ENCODE data around the gene SLC22A13.
"Not testable (repeated sequence)": the region's sequence is repeated elsewhere in the genome, so short reads cannot be mapped to it uniquely, and the experiment has no call there.

The SLC22A13 gene

DNA sequence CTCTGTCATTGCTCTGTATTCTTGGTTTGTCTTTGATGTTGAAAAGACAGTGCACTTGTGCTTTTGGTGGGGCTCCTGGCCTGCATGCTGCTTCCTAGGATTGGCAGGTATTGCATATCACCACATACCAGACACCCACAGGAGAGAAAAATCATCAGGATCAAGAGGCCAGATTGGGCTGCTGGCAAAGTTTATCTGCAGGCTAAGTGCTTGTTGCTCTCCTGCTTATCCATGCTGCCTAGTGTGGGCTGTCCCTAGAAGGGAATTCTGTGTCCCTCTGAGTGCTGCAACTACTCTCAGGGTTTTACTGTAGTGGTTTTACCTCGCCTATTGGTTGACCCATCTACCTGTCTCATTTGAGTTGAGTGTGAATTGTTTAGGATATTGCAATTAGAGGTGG is 833 bp upstream of the SLC22A13 start:
- no peak for DNase-seq (ENCODE audit: low spot score)

DNA sequence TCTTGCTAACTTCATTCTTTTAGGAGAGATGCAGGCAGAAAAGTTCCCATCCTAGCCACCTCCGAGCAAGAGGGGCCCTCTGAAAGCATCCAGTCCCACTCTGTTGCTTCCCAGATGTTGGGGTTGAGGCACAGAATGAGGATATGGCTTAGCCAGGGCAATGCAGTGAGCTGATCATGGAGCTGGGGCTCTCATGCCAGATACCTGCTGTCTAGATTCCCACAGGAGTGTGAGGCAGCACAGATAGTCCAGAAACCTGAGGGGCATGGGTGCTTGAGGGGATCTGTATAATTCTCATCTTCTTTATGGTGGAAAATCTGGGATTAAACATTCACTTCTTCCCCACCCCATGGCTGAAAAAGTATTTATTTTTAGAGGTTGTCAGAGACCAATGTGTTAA is 1.2 kb downstream of the SLC22A13 start:
- DNase-seq (ENCODE audit: low spot score) = no peak

DNA sequence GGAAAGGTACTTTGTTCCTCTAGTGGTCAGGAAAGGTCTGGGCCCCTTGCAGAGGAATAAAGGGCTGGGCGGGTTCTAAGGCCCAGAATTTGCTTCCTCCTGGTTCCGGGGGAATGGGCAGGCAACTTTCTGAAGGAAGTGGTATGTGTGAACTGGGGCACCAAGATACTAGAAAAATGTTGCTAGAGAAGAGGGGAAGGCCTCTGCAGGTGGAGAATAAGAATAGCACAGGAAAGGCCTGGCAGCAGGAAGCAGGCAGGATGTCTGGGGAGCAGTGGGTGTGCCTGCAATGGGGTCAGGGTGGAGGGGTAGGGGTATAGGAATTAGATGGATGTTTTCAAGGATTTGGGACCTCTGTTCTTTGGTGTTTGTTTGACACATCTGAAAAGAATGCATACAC is 2.0 kb downstream of the SLC22A13 start:
- DNase-seq (ENCODE audit: low spot score) = no peak

DNA sequence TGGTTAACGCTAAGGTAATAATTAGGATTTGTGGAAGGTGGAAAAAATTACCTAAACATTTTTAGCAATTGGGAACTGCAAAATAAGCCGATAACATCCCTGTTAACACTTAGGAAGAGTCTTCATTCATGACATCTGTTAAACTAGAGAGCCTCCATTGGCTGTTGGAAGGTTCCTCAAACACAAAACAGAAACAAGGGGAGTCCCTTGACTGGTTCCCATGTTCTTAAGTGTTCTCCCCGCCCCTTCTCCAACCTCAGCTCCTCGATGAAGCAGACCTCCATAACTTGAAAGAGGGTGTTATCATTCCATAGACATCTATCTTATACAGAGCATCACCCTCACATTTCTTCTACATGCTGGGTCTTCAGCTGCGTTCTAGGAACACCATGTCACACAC is 2.5 kb downstream of the SLC22A13 start:
- no peak for DNase-seq (ENCODE audit: low spot score)

DNA sequence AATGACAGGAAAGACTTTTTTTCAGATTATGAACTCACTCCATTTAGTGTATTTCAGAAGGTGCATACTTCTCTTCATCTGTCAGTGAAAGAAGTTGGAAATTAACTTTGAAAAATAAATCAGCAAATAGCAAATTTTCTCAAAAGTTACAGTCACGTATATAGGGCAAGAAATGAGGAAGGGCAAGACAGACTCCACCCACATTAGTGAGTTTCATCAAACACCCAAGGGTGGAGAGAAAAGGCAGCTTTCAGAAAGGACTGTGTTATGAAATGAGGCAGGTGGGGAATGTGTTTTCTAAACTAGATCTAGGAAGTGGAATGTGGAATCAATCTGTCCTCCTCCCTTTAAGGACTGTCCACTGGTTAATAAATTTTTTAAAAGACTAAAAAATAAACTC is 2.9 kb downstream of the SLC22A13 start:
- DNase-seq (ENCODE audit: low spot score) = no peak

DNA sequence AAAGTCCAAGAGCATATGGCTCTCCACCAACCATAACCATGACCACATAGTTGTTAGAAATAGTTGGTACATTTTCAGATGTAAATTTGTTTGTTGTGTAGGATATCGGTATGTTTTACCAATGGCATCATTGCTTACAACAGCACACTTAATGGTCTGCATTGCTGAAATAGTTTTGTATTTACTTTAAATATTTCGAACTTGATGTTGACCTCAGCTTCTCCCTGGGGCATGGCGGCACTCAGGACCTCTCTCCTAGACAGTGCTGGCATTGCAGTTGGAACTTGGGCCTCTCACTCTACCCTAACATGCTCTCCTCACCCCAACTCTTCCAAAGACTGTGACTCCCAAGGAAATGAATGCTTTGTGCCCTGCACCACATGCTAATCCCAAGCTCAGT is 5.0 kb downstream of the SLC22A13 start:
- no peak for DNase-seq (ENCODE audit: low spot score)

DNA sequence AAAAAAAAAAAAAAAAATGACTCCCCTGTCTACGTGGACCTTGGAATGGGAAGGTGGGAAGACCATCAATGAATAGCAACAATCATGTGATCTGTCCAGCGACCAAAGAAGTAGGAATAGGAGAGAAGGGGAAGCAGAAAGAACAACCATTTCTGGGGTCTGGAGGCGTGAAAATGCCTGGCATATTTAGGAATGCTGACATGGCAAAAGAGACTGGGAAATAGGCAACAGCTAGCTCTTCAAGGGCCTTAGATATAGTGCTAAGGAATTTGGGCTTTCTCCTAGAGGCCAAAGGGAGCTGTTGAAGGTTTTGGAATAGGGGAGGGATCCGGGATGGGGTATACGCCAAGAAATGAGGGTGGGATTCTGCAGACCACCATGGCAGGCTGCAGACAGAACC is 5.9 kb downstream of the SLC22A13 start:
- no peak for DNase-seq (ENCODE audit: low spot score)

DNA sequence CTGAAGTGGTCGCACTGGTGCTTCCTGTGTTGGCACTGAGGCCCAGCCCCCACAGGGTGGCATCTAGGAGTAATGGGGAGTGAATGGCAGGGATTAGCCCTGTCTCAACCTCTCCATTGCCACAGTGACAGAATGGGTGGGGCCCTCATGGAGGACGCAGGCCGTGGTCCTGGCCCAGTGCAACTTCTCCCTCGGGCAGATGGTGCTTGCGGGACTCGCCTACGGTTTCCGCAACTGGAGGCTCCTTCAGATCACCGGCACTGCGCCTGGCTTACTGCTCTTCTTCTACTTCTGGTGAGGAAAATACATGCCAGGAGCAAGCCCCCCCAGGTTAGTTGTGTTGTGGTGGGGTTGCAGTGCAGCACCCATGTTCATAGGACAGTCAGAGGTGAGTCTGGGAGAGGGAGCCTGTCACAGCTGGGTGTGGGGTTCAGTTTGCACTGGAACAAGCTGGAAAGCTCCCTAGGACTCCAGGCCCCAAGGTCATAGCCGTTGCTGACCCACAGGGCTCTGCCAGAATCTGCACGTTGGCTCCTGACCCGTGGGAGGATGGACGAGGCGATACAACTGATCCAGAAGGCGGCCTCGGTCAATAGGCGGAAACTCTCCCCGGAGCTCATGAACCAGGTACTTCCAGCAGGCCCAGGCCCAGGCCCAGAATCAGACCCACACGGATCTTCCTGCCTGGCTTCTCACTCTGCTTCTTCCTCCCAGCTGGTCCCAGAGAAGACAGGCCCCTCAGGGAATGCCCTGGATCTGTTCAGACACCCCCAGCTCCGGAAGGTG is 9.4 kb downstream of the SLC22A13 start:
- DNase-seq (ENCODE audit: low spot score) = no peak

DNA sequence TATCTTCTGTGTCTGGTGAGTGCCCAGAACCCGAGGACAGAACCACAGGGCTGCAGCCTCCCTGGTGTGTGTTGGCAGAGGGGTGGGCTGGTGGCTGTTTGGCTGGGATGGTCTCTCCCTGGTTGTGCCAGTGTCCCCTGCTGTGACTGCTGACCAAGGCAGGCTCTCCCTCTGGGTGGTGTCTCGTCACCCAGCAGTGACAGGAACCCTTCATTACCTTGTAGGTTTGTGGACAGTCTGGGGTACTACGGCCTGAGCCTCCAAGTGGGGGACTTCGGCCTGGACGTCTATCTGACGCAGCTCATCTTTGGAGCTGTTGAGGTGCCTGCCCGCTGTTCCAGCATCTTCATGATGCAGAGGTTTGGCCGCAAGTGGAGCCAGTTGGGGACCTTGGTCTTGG is 10.0 kb downstream of the SLC22A13 start:
- no peak for DNase-seq (ENCODE audit: low spot score)

DNA sequence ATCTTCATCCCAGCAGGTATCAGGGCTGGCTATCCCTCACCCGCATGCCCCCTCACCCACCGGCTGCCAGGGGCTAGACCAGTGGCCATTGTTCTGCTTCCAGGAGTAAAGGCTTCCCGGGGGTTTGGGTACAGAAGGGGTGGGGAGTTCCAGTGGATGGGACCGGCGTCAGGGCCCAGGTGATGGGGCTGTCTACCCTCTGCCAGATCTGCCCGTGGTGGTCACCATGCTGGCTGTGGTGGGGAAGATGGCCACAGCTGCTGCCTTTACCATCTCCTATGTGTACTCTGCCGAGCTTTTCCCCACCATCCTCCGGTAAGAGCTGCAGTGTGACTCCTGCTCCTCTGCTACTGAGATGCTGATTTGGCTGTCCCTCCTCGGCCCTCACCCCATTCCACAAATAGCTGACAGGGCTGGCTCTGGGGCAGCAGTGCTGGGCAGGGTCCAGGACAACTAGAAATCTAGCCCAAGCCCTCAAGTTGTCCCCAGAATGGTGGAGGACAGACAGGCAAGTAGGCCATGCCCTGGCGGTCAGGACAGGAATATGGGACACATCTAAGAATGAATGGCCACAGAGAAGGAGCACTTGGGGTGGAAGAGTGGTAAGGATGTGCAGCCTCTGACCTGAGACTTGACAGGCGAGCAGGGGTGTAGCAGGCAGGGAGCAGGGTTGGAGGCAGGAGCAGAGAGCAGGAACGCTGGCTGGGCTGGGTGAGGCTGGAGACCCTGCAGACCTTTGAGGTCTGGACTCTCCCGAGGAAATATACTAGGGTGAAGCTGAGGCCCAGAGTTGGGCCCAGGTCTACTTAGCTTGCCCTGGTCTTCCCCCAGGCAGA is 10.7 kb downstream of the SLC22A13 start:
- DNase-seq (ENCODE audit: low spot score) = no peak

DNA sequence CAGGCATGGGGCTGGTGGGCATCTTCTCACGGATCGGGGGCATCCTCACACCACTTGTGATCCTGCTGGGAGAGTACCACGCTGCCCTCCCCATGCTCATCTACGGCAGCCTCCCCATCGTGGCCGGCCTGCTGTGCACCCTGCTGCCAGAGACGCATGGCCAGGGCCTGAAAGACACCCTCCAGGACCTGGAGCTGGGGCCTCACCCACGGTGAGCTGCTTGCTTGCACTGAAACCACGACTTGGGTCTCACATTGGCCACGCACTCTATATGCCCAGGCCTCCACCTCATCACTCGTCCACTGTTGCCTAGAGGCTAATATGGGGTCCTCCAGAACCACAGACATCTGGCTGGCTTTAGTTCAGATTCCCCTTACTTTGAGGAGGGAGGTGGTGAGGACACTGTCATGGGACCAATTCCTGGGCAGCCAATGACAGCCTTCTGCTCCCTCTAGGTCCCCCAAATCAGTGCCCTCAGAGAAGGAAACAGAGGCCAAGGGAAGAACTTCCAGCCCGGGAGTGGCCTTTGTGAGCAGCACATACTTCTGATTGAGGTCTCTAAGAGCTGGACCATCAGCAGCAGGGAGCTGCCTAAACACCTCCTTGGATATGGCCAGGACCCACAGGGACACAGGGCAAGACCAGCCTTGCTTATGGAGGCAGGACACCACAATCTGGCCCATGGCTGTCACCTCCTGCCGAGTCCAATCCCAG is 11.5 kb downstream of the SLC22A13 start:
- DNase-seq (ENCODE audit: low spot score) = no peak

DNA sequence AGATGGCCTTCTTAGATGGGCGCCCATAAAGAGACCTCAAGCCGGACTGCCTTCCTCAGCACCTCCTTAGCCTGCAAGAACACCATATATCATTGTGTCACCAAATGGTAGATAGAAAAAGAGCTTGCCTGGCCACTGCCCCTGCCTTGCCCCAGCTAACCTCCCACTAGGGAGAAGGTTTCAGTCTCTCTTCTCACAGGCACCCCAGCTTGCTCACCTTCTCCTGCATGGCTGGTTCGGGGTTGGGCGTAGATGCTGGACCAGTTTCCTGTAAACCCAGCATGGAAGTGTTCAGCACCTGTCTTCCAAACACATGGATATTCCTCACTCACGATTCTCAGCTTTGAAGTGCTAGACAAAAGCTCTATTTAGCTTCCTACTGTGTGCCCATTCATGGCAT is 13.2 kb downstream of the SLC22A13 start:
- no peak for DNase-seq (ENCODE audit: low spot score)

DNA sequence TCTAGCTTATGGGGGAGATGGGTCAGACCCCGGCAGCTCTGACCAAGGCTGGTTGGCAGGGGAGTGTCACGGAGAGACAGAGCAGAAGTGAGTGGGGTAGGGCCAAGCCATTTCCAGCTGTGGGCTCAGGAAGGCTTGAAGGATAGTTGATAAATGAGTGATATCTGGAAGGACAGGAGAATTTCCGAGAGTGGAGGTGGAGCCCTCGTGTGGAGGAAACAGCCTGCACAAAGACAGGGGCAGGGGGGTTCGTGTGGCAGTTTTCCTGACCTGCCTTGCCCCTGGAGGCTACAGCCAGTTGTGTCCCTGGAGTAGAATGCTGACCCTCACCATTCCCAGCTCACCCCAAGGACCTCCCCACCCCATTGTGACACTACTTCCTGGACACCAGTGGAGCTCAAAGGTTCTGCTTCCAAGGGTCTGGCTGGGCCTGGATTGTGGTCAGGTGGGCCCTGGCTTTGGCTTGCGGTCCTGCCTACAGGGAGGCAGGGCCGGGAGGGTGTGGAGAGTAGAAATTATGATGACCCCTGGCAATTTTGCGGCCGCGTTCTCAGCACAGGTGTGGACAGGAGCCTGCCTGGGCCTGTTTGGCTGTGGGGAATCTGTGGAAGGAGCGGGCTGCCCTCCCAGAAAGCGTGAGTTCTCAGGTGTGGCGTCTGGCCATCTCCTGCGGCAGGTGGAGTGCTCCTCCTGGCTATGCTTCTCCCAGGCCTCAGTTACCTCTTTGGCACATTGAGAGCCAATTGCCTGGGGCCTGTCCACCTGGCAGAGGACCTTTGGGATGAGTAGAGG is 16.5 kb downstream of the SLC22A13 start, which contains the start of gene SLC22A14:
Gene SLC22A14 (plus strand): TSS at position 400 of the 792 bp plus-strand sequence. CDS start 23,733 bp downstream, outside the sequence.
- DNase-seq (ENCODE audit: low spot score) = no peak

DNA sequence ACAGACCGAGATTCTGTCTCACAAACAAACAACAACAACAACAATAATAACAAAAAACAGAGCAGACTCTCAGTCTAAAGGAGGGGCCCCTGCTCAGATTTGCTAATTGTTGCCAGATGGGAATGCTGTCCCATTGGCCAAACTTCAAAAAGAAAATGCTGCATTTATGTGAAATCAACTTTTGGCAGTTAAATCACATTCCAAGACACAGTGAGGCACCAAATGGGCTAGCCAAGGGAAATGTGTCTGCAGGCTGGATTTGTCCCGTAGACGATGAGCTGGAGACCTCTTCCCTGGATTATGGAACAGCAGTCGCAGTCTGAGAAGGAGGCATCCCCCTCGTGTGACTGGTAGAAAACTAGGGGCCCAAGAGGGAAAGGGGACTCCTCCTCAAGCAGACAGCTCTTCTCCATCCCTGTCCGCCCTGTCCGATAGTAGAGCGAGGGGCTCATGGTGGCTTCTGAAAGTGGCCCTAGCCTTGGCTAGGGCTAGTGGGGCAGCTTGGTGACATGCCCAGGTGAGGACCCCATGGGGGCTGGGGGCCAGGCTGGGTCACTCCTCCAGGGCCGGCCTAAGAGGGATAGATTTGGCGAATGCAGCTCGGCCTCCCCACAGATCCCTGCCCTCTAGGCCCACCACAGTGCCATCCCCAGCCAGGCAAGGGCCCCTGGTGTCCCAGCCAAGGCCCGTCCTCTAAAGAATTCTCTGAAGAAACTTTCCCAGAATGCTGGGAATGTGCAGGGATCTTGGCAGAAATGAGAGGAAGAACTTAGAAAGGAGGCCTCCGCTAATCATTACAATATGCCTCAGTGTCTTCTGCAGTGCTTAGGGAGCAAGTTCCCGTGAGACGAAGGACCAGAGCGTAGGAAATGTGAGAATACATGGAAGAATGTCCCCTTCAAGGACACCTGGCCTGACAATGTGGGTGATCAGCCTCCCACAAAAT is 18.5 kb downstream of the SLC22A13 start:
- DNase-seq (ENCODE audit: low spot score) = no peak

DNA sequence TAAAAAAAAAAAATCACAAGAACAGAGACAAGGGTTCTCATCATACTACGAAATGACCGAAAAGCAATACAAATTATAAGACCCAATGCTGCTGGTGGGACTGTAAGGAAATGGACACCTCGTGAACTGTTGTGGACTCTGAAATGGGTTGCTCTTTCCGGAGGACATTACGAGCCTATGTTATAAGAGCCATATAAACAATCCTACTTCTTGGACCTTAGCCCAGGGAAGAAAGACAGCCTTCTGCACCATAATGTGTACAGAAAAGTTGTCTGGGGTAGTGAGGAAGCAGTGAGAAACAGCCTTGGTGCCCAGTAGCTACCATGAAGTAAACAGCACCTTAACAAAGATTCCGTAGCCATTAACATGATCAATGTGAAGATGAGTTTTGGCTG is 19.1 kb downstream of the SLC22A13 start:
- DNase-seq (ENCODE audit: low spot score) = no peak

DNA sequence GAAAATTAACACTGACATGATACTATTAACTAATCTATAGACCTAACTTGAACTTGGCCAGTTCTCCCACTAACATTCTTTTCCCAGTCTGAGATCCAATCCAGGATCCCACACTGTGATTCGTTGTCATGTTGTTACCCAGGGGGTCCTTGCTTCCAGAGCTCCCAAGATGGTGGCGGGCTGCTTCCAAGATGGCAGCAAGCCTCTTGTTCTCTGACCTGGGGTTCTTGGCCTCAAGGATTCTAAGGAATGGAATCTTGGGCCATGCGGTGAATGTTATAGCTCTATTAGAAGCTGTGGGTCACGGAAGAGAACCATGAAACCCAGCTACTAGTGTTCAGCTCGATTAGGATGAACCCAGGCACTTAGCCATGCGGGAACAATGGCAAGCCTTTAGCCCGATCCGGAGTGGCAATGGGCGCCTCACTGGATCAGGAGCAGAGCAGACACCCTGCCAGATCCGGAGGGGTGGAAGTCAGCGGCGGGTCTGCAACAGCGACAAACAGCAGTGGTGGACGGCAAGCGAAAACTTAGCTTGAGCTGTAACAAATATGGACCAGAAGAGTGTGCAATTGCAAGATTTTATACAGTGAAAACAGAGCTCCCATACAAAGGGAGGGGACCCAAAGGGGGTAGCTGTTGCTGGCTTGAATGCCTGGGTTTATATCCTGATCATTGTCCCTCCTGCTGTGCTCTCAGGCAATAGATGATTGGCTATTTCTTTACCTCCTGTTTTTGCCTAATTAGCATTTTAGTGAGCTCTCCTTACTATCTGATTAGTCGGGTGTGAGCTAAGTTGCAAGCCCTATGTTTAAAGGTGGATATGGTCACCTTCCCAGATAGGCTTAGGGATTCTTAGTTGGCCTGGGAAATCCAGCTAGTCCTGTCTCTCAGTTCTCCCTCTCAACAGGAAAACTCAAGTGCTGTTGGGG is 23.9 kb downstream of the SLC22A13 start:
- not testable (repeated sequence) for DNase-seq (ENCODE audit: low spot score)

DNA sequence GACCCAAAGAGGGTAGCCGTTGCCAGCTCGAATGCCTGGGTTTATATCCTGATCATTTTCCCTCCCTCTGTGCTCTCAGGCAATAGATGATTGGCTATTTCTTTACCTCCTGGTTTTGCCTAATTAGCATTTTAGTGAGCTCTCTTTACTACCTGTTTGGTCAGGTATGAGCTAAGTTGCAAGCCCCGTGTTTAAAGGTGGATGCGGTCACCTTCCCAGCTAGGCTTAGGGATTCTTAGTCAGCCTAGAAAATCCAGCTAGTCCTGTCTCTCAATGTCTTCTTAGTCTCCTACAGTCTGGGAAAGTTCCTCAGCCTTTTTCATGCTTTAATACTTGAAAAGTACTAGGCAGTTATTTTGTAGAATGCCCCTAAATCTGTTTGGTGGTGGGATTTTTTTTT is 31.4 kb downstream of the SLC22A13 start:
- DNase-seq (ENCODE audit: low spot score) = not testable (repeated sequence)

DNA sequence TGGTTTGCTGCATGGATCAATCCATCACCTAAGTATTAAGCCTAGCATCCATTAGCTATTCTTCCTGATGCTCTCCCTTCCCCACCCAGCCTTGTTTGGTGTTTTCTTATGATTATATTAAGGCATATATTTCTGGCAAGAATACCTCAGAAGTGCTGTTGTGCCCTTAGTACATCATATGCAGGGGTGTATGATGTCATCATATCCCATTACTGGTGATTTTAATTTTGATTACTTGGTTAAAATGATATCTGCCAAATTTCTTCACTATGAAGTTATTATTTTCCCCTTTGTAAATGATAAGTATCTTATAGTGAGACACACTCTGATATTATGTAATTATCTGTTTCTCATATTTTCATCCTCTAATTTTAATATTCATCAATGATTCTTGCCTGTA is 31.9 kb downstream of the SLC22A13 start:
- DNase-seq (ENCODE audit: low spot score) = no peak

DNA sequence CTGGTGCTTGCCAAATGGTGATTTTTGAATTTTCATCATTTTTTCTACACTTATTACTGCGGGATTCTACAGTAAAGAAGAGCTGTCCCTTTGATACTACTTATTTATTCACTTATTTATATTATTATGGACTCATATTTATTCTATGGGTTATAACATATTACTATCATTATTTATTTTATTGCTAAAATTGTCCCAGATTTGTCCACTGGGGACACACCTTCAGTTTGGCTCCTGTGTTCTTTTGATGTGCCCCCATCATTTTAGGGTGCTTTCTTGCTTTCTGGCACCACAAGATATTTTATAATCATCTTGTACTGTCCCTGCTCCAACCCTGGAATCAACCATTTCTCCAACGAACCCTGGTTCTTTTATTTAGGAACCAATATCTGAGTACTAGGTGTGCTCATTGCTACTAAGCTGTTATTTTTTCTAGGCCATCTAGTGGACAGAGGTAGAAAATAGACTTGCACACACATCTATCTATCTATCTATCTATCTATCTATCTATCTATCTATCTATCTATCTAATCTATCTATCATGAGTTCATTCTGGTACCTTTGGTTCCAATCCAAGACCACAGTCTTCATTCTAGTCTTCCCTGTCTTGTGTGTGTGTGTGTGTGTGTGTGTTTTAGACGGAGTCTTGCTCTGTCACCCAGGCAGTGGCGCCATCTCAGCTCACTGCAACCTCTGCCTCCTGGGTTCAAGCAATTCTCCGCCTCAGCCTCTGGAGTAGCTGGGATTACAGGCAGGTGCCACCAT is 32.5 kb downstream of the SLC22A13 start:
- DNase-seq (ENCODE audit: low spot score) = no peak

Measured in putamen (tissue), 1 donor.